Mononuclear cell (primary cell): Measurements from ENCODE around the gene STAB2. TPM values are rescaled to one million over a fixed set of nuclear protein-coding genes. Genes with fewer than 3 reads are reported as not detected.

Experiments used
- H3K27me3 ChIP-seq: 2 replicates; pipeline ENCODE4 v1.6.0; 2011; ENCODE audit warnings: low read length, control low read depth; ENCODE audit not compliant: insufficient read depth
- H3K4me1 ChIP-seq: 2 replicates; pipeline ENCODE4 v1.5.1; 2011; ENCODE audit warnings: mild to moderate bottlenecking, low read length, control low read depth; ENCODE audit not compliant: insufficient read depth
- H3K4me3 ChIP-seq: 2 replicates; pipeline ENCODE4 v1.5.1; 2011; ENCODE audit warnings: mild to moderate bottlenecking, low read length, moderate library complexity
- H3K9me3 ChIP-seq: 2 replicates; pipeline ENCODE4 v1.5.1; 2011; ENCODE audit warnings: low read depth, mild to moderate bottlenecking, control low read depth, low read length
- total RNA-seq: library from RNA; depleted of rRNA; stranded (reverse); fragments of >200 nt; gene quantifications from one replicate; pipeline ENCODE4 v1.2.3, GENCODE V29; 2012

Gene STAB2
- total RNA-seq, 1 donor = not detected

DNA sequence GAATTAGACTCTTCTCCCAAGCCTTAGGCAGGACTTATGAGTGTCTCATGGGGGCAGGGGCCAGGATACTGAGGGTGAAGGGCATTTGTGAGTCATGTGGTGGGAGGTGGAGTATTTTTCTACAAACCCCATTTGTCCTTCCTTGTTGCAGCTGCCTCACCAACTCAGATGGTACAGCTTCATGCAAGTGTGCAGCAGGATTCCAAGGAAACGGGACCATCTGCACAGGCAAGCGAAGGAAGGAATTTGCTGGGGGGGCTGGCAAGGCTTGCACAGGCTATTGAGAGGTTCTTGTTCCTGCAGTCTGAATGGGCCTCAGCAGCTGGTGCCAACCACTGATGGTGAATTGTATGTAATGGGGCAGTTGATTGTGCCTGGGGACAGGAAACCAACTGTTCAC, 125.1 kb downstream of the STAB2 start:
- Histone ChIP-seq H3K9me3 (no peaks in the 10 kb centered on the region), H3K4me3 (no peak overlapping the region), H3K4me1 (no peaks in the 10 kb centered on the region), H3K27me3 (no peaks in the 10 kb centered on the region)

DNA sequence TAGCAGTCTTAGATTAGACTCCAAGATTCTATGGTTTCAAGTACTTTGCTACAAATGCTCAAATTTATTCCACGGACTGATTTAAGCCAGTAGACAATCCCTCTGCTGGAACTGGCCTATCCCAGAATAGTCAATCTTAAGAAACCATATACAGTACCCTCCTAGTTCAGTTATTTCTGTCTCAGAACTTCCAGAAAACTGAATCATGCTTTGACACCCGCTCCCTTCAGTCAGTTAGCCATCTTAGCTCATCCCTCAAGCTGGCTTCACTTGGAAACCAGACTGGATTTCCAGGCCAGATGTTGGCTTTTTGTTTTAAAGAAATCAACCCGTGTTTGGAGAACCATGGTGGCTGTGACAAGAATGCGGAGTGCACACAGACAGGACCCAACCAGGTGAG, 128.4 kb downstream of the STAB2 start:
- no peaks in the 10 kb centered on the region for H3K9me3 ChIP-seq
- H3K4me3 ChIP-seq = no peak overlapping the region
- no peaks in the 10 kb centered on the region for H3K4me1 ChIP-seq
- no peaks in the 10 kb centered on the region for H3K27me3 ChIP-seq

DNA sequence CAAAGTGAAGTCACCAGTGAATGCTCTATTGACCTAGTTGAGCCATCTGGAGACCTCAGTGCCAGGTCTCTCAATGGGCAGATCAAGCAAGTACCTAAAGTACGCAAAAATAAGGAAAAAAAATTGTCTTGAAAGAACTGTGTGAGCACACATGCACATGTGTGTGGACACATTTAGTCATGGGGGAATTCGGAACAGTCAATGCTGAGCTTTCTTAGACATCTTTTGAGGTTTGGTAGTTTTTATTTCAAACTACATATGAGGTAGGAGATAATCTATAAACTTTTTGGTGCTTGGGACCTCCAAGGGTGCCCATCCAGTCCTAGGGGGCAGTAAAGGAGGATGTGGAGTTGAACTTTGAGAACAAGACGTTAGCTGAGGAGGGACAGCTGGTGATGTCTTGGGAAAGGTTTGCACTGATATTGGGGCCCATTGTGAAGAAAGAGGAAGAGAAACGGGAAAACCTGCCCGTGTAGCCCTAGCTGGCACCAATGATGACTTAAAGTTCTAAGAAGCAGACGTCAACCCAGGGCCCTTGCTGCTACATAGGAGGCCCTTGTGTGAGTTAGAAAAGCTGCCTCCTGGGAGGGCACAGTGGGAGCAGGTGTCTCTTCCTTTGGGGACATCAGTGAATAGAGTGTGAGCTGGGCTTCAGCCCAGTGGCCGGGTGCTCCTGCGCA, 129.6 kb downstream of the STAB2 start:
- Histone ChIP-seq H3K4me3 (no peak overlapping the region), H3K9me3 (no peaks in the 10 kb centered on the region), H3K27me3 (no peaks in the 10 kb centered on the region), H3K4me1 (no peaks in the 10 kb centered on the region)

DNA sequence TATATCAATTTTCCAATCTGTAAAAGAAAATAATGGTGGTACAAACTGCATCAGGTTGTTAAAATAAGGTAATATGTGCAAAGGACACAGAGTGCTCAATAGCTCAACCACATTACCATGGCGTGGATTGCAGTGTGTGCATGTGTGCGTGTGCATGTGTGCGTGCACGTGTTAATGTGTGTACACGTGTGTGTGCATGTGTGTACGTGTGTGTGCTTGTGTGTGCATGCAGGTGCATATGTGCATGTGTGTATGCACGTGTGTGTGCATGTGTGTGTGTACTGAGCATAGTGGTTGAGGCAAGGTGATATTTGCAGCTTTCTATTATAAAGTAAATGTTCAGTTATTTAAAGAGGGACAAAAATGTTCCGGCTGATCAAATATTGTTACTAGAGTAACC, 138.3 kb downstream of the STAB2 start:
- no peaks in the 10 kb centered on the region for H3K4me1 ChIP-seq
- H3K9me3 ChIP-seq = no peaks in the 10 kb centered on the region
- no peaks in the 10 kb centered on the region for H3K27me3 ChIP-seq
- H3K4me3 ChIP-seq = no peak overlapping the region

DNA sequence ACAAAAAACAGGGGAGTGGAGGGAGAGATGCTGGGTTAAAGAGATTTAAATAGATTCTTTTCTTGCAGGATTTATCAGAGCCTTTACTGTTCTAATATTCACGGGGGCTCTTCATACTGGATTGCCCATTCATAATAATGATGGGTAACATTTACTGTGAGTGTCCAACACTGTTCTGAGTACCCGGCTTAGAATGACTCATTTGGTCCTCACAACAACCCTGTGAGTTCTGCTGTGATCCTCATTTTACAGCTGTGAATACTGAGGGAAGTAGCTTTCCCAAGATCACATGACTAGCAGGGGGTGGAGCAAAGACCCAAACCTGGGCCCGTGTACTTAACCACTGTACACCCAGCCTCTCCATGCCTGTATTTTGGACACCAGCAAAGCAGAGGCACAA, 140.6 kb downstream of the STAB2 start:
- Histone ChIP-seq H3K4me3 (no peak overlapping the region), H3K9me3 (no peaks in the 10 kb centered on the region), H3K27me3 (no peaks in the 10 kb centered on the region), H3K4me1 (no peaks in the 10 kb centered on the region)

DNA sequence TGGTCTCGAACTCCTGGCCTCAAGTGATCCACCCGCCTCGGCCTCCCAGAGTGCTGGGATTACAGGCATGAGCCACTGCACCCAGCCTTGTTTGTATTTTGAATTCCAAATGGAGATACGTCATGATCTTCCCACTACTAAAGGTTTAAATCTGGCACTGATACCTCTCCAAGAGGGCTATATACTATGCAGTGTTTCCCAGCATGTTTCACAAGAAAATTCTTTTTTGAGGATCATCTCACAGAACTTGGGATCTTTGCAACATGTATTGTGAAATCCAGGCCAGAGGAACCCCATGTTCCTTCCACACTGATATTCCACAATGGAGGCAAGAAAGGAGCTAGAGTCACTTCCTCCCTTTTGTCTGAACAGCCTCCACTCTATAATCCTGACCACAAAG, 141.2 kb downstream of the STAB2 start:
- no peaks in the 10 kb centered on the region for H3K4me1 ChIP-seq
- H3K4me3 ChIP-seq = no peak overlapping the region
- no peaks in the 10 kb centered on the region for H3K27me3 ChIP-seq
- H3K9me3 ChIP-seq = no peaks in the 10 kb centered on the region

DNA sequence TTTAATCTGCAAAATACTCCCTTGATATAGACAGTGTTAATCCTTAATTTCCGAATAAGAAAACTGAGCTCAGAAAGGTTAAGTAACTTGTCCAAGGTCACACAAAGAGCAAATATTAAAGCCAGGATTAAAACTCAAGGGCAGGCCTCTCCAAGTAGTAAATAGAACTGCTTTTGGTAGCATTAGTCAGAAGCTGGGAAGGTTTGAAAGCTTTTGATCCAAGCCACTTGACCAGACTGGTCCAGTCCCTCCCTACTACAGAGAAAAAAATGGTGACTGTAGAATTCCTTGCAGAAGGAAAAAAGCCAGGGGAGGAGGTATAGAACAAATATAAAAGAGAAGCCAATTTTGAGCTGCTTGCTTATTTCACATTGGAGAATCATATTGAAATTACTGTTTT, 142.4 kb downstream of the STAB2 start:
- no peaks in the 10 kb centered on the region for H3K4me1 ChIP-seq
- H3K9me3 ChIP-seq = no peaks in the 10 kb centered on the region
- no peaks in the 10 kb centered on the region for H3K27me3 ChIP-seq
- H3K4me3 ChIP-seq = no peak overlapping the region

DNA sequence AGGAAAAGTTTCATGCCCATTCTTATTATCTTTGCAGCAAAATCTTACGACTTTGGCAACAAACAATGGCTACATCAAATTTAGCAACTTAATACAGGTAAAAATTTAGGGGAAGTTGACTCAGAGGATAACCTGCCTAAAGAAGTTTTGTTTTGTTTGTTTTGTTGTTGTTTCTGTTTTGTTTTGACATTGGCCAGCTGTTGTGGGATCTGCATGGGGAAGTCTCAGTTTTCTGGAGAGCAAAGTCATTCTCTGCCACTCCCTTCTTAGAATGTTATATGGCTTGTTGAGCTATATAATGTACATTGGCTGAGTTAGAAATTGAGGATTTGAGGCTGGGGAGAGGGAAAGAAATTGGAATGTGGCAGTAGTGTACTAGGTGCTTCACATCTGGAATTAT, 144.5 kb downstream of the STAB2 start:
- Histone ChIP-seq H3K4me3 (no peak overlapping the region), H3K27me3 (no peaks in the 10 kb centered on the region), H3K9me3 (no peaks in the 10 kb centered on the region), H3K4me1 (no peaks in the 10 kb centered on the region)

DNA sequence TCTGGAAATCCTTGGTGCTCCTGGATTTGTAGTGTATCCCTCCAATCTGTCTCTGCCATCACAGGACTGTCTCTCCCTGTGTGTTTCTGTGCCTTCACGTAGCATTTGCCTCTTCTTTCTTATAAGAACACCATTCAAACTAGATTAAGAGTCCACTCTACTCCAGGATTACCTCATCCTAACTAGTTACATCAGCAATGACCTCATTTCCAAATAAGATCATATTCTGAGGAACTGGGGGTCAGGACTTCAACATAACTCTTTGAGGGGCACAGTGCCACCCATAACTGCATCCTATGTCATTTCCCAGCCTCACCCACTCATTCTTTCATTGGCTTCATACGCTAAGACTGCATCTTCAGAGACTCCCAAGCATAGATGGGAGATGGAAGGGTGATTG, 147.8 kb downstream of the STAB2 start:
- Histone ChIP-seq H3K4me3 (no peak overlapping the region), H3K9me3 (no peaks in the 10 kb centered on the region), H3K4me1 (no peaks in the 10 kb centered on the region), H3K27me3 (no peaks in the 10 kb centered on the region)

DNA sequence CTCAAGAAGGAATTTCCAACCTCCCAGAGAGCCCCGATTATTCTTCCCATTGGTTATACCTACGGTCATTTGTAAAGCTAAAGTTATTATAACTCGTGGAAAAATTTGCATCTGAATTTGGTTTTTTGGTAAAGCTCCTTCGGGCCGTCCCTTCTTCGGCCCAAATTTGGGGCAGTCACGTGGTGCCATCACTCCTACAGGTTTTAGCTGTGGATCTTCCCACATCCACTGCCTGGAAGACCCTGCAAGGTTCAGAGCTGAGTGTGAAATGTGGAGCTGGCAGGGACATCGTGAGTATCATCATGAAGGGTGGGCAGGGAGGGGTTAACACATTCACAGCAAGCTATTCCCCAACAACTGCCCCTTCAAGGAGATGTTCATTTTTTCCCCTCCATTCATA, 148.2 kb downstream of the STAB2 start:
- no peak overlapping the region for H3K4me3 ChIP-seq
- H3K27me3 ChIP-seq = no peaks in the 10 kb centered on the region
- H3K9me3 ChIP-seq = no peaks in the 10 kb centered on the region
- H3K4me1 ChIP-seq = no peaks in the 10 kb centered on the region

DNA sequence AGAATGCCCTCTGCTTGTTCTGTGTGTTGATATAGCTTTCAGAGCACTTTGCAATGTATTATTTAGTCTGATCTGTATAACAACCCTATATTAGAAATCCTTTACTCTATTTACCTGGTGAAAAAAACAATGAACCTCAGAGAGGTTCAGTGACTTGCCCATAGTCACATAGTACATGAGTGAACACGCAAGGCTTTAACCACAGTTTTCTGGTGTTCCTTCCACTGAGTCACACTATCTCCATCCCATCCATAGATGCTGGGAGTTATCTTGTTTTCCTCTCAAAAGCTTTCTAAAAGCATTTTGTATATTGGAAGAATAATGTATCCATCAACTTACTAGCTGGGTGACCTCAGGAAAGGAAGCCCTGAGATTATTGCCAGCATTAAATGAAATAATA, 149.5 kb downstream of the STAB2 start:
- no peaks in the 10 kb centered on the region for H3K9me3 ChIP-seq
- no peaks in the 10 kb centered on the region for H3K4me1 ChIP-seq
- H3K4me3 ChIP-seq = no peak overlapping the region
- no peaks in the 10 kb centered on the region for H3K27me3 ChIP-seq

DNA sequence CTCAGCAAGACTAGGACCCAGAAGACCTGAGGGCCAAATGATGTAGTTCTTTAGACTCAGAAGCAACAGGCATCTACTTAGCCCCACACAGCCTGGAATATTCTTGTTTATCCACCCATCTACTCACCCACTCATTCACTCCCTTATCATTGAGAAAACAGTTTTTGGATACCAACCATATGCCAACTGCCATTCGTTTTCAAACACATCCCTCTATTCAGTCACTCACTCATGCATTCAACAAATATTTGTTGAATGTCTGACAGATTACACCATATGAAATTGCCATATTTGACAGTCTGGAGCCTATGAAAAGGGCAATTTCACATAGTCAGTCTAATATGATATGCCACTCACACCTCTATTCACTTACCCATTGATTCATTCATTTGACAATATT, 150.8 kb downstream of the STAB2 start:
- no peaks in the 10 kb centered on the region for H3K27me3 ChIP-seq
- H3K4me3 ChIP-seq = no peak overlapping the region
- no peaks in the 10 kb centered on the region for H3K4me1 ChIP-seq
- no peaks in the 10 kb centered on the region for H3K9me3 ChIP-seq

DNA sequence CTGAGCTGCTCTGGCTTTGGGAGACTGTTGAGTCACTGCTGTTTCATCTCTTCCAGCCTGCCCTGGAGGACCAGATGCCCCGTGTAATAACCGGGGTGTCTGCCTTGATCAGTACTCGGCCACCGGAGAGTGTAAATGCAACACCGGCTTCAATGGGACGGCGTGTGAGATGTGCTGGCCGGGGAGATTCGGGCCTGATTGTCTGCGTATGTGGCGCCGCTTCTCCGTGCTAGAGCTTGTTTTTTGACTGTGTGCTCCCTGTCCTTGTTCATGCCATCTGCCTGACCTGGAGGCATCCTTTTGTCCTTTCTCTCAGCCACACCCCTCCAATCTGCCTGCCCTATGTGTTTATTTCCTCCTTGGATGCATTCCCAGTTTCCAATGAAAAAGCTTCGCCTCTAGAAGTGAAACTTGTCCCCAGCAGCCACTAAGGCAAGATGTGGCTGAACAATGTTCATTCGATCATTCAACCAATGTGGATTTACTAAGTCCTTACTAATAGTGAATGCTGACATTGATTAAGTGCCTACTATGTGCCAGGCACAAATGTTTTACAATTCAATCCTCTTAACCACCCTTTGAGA, 155.4 kb downstream of the STAB2 start:
- H3K9me3 ChIP-seq = no peaks in the 10 kb centered on the region
- H3K4me1 ChIP-seq = no peaks in the 10 kb centered on the region
- H3K27me3 ChIP-seq = no peaks in the 10 kb centered on the region
- no peak overlapping the region for H3K4me3 ChIP-seq

DNA sequence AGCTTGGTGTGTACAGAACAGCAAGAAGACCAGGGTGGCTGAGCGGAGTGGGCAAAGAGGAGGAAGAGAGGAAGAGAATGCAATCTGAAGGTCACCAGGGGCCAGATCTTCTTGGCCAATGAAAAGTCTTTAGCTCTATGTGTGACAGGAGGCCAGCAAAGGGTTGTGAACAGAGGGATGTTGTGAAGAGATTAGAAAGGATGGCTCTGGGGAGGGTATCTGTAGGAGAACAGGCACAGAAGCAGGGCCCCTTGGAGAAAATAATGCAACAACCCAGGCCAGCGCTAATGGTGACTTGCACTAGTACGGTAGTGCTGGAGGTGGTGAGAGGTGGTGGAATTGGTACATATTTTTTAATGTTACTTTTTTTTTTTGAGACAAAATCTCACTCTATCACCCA, 156.7 kb downstream of the STAB2 start:
- no peaks in the 10 kb centered on the region for H3K4me1 ChIP-seq
- H3K9me3 ChIP-seq = no peaks in the 10 kb centered on the region
- no peak overlapping the region for H3K4me3 ChIP-seq
- no peaks in the 10 kb centered on the region for H3K27me3 ChIP-seq

DNA sequence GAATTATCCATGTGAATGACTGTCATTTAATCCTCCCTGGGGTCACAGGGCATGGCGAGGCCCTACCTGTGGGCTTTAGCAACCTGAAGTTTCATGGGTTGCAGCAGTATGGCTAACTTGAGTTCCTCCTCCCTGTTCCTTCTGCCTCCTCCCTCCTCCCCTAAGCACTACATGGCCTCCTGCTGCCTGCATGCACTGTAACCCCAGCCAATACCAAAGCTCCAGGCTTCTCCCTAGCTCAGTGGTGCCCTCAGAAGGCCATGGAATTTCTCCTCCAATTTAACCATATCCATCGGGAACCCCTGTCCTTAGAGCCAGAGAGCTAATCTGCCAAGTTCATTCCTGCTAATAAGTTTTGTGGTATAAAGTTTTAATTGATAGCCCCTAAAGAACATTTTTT, 158.9 kb downstream of the STAB2 start:
- Histone ChIP-seq H3K4me1 (no peaks in the 10 kb centered on the region), H3K9me3 (no peaks in the 10 kb centered on the region), H3K27me3 (no peaks in the 10 kb centered on the region), H3K4me3 (no peak overlapping the region)

DNA sequence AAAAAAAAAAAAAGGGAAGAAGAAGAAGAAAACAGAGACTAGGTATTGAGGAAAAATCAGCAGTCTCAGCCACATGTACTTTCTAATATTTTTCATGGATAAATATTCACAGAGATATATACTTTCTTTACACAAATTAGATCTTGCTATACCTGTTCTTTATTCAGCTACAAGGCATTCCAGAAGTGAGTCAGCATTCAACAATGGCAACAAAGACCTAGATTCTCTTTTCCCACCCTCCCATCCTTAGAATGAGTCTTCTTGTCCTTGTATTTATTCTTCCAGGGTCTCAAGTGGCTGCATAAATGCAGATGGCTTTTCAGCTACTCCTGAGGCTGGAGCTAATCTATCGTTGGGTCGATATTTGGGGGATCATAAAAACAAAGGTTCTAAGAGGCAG, 160.9 kb downstream of the STAB2 start:
- no peaks in the 10 kb centered on the region for H3K9me3 ChIP-seq

More for the DNA sequence above, 160.9 kb downstream of the STAB2 start:
- Histone ChIP-seq H3K27me3 (no peaks in the 10 kb centered on the region), H3K4me1 (no peaks in the 10 kb centered on the region), H3K4me3 (no peak overlapping the region)
